Osteoblast (primary cell): ENCODE data around the gene ALLC. TPM values are rescaled to one million over a fixed set of nuclear protein-coding genes. Genes with fewer than 3 reads are reported as not detected.

Experiments
- DNase-seq: peaks from one replicate; pipeline ENCODE4 v3.0.0; 2011; ENCODE audit warnings: low spot score, mixed read lengths; ENCODE audit not compliant: insufficient read length; ENCODE audit errors: missing footprints
- H2AFZ ChIP-seq: 2 replicates; pipeline ENCODE4 v1.6.0; 2011; ENCODE audit warnings: mild to moderate bottlenecking, low read length
- H3K27ac ChIP-seq: 2 replicates; pipeline ENCODE4 v1.5.1; 2011; ENCODE audit warnings: mild to moderate bottlenecking, low read depth, low read length, moderate library complexity
- H3K27me3 ChIP-seq: 2 replicates; pipeline ENCODE4 v1.6.0; 2012; ENCODE audit warnings: mild to moderate bottlenecking, control low read depth, inconsistent platforms, low read length, moderate library complexity; ENCODE audit not compliant: insufficient read depth
- H3K36me3 ChIP-seq: 2 replicates; pipeline ENCODE4 v1.5.1; 2011; ENCODE audit warnings: mild to moderate bottlenecking, low read length, control low read depth, moderate library complexity; ENCODE audit not compliant: insufficient read depth
- H3K4me1 ChIP-seq: 2 replicates; pipeline ENCODE4 v1.5.1; 2011; ENCODE audit warnings: mild to moderate bottlenecking, low read length, control low read depth, moderate library complexity; ENCODE audit not compliant: insufficient read depth
- H3K4me2 ChIP-seq: 2 replicates; pipeline ENCODE4 v1.6.0; 2011; ENCODE audit warnings: mild to moderate bottlenecking, low read length; ENCODE audit not compliant: insufficient read depth
- H3K4me3 ChIP-seq: fragments of 200-600 bp; sonication (generic); 3 replicates; pipeline ENCODE4 v1.5.1; 2012; ENCODE audit warnings: mild to moderate bottlenecking, low read length, inconsistent platforms; ENCODE audit not compliant: insufficient read depth
- H3K79me2 ChIP-seq: 2 replicates; pipeline ENCODE4 v1.6.0; 2012; ENCODE audit warnings: mild to moderate bottlenecking, low read length, control low read depth, inconsistent platforms; ENCODE audit not compliant: insufficient read depth
- H3K9me3 ChIP-seq: 2 replicates; pipeline ENCODE4 v1.5.1; 2011; ENCODE audit warnings: low read depth, low read length, control low read depth
- H4K20me1 ChIP-seq: 2 replicates; pipeline ENCODE4 v1.6.0; 2012; ENCODE audit warnings: mild to moderate bottlenecking, low read length, control low read depth; ENCODE audit not compliant: insufficient read depth
- total RNA-seq: library from RNA; depleted of rRNA; stranded (reverse); fragments of >200 nt; gene quantifications from 2 replicates; pipeline ENCODE4 v1.2.3, GENCODE V29; 2012
- TF ChIP-seq, protein P1 (sequence below): IDR thresholded peaks from 2 replicates; pipeline ENCODE4 v1.5.1; 2011; ENCODE audit warnings: mild to moderate bottlenecking, low read depth, low read length, moderate library complexity; ENCODE audit errors: extremely low read depth

ALLC gene
- total RNA-seq, 1 donor, result not detected

DNA sequence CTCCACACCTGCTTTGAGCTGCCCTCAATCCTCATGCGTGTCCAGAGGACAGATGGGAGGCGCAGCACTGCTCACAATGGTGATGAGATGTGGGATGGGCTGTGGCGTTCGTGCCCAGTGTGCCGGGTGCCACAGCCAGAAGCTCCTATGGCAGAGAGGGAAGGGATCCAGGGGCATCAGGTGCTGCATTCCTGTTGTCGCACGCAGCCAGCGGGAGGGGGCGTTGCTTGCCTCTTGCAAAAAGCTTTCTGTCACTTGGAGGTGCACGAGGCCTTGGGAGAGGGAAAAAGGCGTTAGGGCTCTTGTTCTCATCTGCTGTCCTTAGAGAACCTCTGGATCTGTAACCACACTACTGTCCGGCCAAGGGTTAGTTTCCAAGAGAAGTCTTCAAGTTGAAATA is 29.2 kb upstream of the ALLC start:
- no peak overlapping the region for H3K4me3 ChIP-seq
- H4K20me1 ChIP-seq, result no peaks in the 10 kb centered on the region
- peak; percentile 27 for DNase-seq
- TF ChIP-seq, protein P1, sequence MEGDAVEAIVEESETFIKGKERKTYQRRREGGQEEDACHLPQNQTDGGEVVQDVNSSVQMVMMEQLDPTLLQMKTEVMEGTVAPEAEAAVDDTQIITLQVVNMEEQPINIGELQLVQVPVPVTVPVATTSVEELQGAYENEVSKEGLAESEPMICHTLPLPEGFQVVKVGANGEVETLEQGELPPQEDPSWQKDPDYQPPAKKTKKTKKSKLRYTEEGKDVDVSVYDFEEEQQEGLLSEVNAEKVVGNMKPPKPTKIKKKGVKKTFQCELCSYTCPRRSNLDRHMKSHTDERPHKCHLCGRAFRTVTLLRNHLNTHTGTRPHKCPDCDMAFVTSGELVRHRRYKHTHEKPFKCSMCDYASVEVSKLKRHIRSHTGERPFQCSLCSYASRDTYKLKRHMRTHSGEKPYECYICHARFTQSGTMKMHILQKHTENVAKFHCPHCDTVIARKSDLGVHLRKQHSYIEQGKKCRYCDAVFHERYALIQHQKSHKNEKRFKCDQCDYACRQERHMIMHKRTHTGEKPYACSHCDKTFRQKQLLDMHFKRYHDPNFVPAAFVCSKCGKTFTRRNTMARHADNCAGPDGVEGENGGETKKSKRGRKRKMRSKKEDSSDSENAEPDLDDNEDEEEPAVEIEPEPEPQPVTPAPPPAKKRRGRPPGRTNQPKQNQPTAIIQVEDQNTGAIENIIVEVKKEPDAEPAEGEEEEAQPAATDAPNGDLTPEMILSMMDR, result no peak
- H3K4me2 ChIP-seq, result no peak overlapping the region
- H3K36me3 ChIP-seq, result no peaks in the 10 kb centered on the region
- no peaks in the 10 kb centered on the region for H3K79me2 ChIP-seq
- H3K27ac ChIP-seq, result no peak overlapping the region
- no peaks in the 10 kb centered on the region for H3K27me3 ChIP-seq
- no peaks in the 10 kb centered on the region for H3K9me3 ChIP-seq
- no peak overlapping the region for H2AFZ ChIP-seq
- H3K4me1 ChIP-seq, result no peaks in the 10 kb centered on the region

GRCh38 chr2:3630631-3631030 is 27.4 kb upstream of the ALLC start:
- no peaks in the 10 kb centered on the region for H3K36me3 ChIP-seq
- H3K4me3 ChIP-seq, result no peak overlapping the region

DNA sequence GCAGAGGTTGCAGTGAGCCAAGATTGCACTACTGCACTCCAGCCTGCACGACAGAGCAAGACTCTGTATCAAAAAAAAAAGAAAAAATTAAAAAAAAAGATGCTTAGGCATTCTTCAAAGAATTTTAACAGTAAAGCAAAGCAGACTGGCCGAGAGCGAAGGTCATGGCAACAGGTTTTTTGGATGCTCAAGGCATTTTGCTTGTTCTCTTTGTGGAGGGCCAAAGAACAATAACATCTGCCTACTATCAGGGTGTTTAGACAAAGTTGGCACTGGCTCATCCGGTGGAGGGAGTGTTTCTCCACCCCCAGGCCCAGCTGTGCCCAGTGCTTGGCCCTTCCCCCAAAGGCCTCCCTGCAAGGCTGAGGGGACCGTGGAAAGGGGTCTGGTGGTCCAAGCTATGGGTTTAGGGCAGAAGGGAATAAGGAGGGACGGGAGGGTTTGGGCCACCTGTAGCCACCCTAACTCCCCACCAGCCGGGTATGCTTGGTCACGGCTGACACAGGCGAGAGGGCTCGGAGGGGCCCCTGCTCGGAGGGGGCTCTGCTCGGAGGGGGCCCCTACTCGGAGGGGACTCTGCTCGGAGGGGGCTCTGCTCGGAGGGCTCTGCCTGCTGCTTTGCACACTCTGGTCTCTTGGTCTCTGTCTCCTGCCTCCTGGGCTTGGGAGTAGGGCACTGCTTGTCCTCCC is 26.7 kb upstream of the ALLC start:
- TF ChIP-seq, protein P1, result no peak
- no peaks in the 10 kb centered on the region for H3K27me3 ChIP-seq
- peak; percentile 32 for DNase-seq
- H2AFZ ChIP-seq, result no peak overlapping the region
- H4K20me1 ChIP-seq, result no peaks in the 10 kb centered on the region
- no peak overlapping the region for H3K4me3 ChIP-seq
- no peak overlapping the region for H3K27ac ChIP-seq
- no peaks in the 10 kb centered on the region for H3K9me3 ChIP-seq
- H3K4me1 ChIP-seq, result no peaks in the 10 kb centered on the region
- no peak overlapping the region for H3K4me2 ChIP-seq
- H3K36me3 ChIP-seq, result no peaks in the 10 kb centered on the region
- no peaks in the 10 kb centered on the region for H3K79me2 ChIP-seq

More at GRCh38 chr2:3630631-3631030, 27.4 kb upstream of the ALLC start:
- H3K27ac ChIP-seq, result no peak overlapping the region
- TF ChIP-seq, protein P1, result no peak
- no peaks in the 10 kb centered on the region for H3K27me3 ChIP-seq
- no peak overlapping the region for H2AFZ ChIP-seq
- no peak overlapping the region for H3K4me2 ChIP-seq
- no peaks in the 10 kb centered on the region for H4K20me1 ChIP-seq
- no peaks in the 10 kb centered on the region for H3K4me1 ChIP-seq
- peak; percentile 25 for DNase-seq
- no peaks in the 10 kb centered on the region for H3K79me2 ChIP-seq
- no peaks in the 10 kb centered on the region for H3K9me3 ChIP-seq

GRCh38 chr2:3631851-3632659 is 25.9 kb upstream of the ALLC start:
- H3K4me3 ChIP-seq, result no peak overlapping the region
- no peaks in the 10 kb centered on the region for H3K9me3 ChIP-seq
- no peaks in the 10 kb centered on the region for H3K79me2 ChIP-seq
- no peaks in the 10 kb centered on the region for H3K27me3 ChIP-seq
- H3K36me3 ChIP-seq, result no peaks in the 10 kb centered on the region
- TF ChIP-seq, protein P1, result no peak
- H4K20me1 ChIP-seq, result no peaks in the 10 kb centered on the region
- DNase-seq, result peak; percentile 42
- H3K27ac ChIP-seq, result no peak overlapping the region
- no peak overlapping the region for H2AFZ ChIP-seq
- no peak overlapping the region for H3K4me2 ChIP-seq
- no peaks in the 10 kb centered on the region for H3K4me1 ChIP-seq
